IMR-90 (cell line): ENCODE data around the gene DOK6. TPM values are rescaled to one million over a fixed set of nuclear protein-coding genes. Genes with fewer than 3 reads are reported as not detected.
"Not testable (repeated sequence)": the region's sequence is repeated elsewhere in the genome, so short reads cannot be mapped to it uniquely, and the experiment has no call there.

ENCODE experiments used
- ATAC-seq: fragments of 200-7000 bp; cut with Tn5 transposase; 2 replicates; pipeline ENCODE4 v1.9.1; 2020; ENCODE audit warnings: low read depth, mild to moderate bottlenecking, moderate library complexity
- BruUV-seq: library from RNA; stranded (reverse); fragments of 400-500 nt; replicated peaks from 2 replicates; lab custom pipeline; 2021; lab: Mats Ljungman, UMichigan
- CTCF ChIA-PET: fragments of 300-600 bp; formaldehyde crosslinking; extraction: SDS; loops from one replicate; lab custom pipeline; 2021; ENCODE audit warnings: antibody characterized with exemption; lab: Yijun Ruan, JAX
- POLR2A ChIA-PET: fragments of 300-600 bp; sonication (Branson Sonifier 250); formaldehyde crosslinking; loops from one replicate; lab custom pipeline; 2022; ENCODE audit warnings: antibody characterized with exemption; ENCODE audit not compliant: unreplicated experiment; lab: Charles Lee
- DNase-seq: peaks from one replicate; pipeline ENCODE4 v3.0.0; 2013
- H2AFZ ChIP-seq: replicated peaks from 2 replicates; pipeline ENCODE3; 2013; ENCODE audit warnings: low read length, mild to moderate bottlenecking; ENCODE audit not compliant: poor library complexity
- H2AK5ac ChIP-seq: 2 replicates; pipeline ENCODE4 v1.6.1; 2013; ENCODE audit warnings: low read depth, low read length, inconsistent platforms
- H2AK9ac ChIP-seq: replicated peaks from 2 replicates; pipeline ENCODE3; 2013; ENCODE audit warnings: mild to moderate bottlenecking, low read depth, low read length, moderate library complexity; ENCODE audit not compliant: poor library complexity
- H2BK120ac ChIP-seq: 2 replicates; pipeline ENCODE4 v1.6.1; 2013; ENCODE audit warnings: low read depth, low read length, inconsistent platforms
- H2BK15ac ChIP-seq: 3 replicates; pipeline ENCODE4 v1.6.1; 2013; ENCODE audit warnings: low read depth, low read length, inconsistent platforms
- H2BK20ac ChIP-seq: 2 replicates; pipeline ENCODE4 v1.6.1; 2013; ENCODE audit warnings: low read depth, mild to moderate bottlenecking, inconsistent platforms, low read length, moderate library complexity
- H2BK5ac ChIP-seq: 2 replicates; pipeline ENCODE4 v1.6.1; 2013; ENCODE audit warnings: mild to moderate bottlenecking, low read depth, low read length, inconsistent platforms; ENCODE audit not compliant: poor library complexity, severe bottlenecking
- H3K14ac ChIP-seq: replicated peaks from 2 replicates; pipeline ENCODE4 v1.6.1; 2013; ENCODE audit warnings: low read depth, low read length, inconsistent platforms
- H3K18ac ChIP-seq: 2 replicates; pipeline ENCODE4 v1.6.1; 2013; ENCODE audit warnings: low read depth, low read length, control low read depth
- H3K23ac ChIP-seq: 2 replicates; pipeline ENCODE4 v1.6.1; 2013; ENCODE audit warnings: low read depth, low read length, inconsistent platforms
- H3K27ac ChIP-seq: 2 replicates; pipeline ENCODE4 v1.5.1; 2013; ENCODE audit warnings: mild to moderate bottlenecking, control low read depth, low read length; ENCODE audit not compliant: insufficient read depth
- H3K27me3 ChIP-seq: 2 replicates; pipeline ENCODE4 v1.6.1; 2013; ENCODE audit warnings: low read length; ENCODE audit not compliant: control insufficient read depth, insufficient read depth
- H3K36me3 ChIP-seq: 2 replicates; pipeline ENCODE4 v1.6.1; 2013; ENCODE audit warnings: low read length, mixed read lengths; ENCODE audit not compliant: control insufficient read depth, insufficient read depth
- H3K4ac ChIP-seq: 2 replicates; pipeline ENCODE4 v1.6.1; 2013; ENCODE audit warnings: low read depth, low read length, inconsistent platforms
- H3K4me1 ChIP-seq: 2 replicates; pipeline ENCODE4 v1.6.1; 2013; ENCODE audit warnings: low read length, mixed read lengths; ENCODE audit not compliant: control insufficient read depth, insufficient read depth
- H3K4me2 ChIP-seq: 2 replicates; pipeline ENCODE4 v1.6.1; 2013; ENCODE audit warnings: low read depth, mild to moderate bottlenecking, control low read depth, low read length, moderate library complexity
- H3K4me3 ChIP-seq: 2 replicates; pipeline ENCODE4 v1.5.1; 2013; ENCODE audit warnings: low read depth, mild to moderate bottlenecking, control low read depth, low read length, moderate library complexity; ENCODE audit not compliant: insufficient read depth
- H3K56ac ChIP-seq: 2 replicates; pipeline ENCODE4 v1.6.1; 2013; ENCODE audit warnings: low read length, inconsistent platforms; ENCODE audit not compliant: insufficient read depth; ENCODE audit errors: extremely low read depth
- H3K79me1 ChIP-seq, 2 experiments: 2 replicates each; pipeline ENCODE4 v1.6.1; 2013; ENCODE audit warnings: low read length in 2 of 2, inconsistent platforms in 1 of 2, low read depth in 1 of 2
- H3K9ac ChIP-seq: 2 replicates; pipeline ENCODE4 v1.6.1; 2013; ENCODE audit warnings: low read depth, low read length, control low read depth
- H3K9me1 ChIP-seq: 2 replicates; pipeline ENCODE4 v1.6.1; 2013; ENCODE audit warnings: low read length, inconsistent platforms; ENCODE audit not compliant: insufficient read depth
- H3K9me3 ChIP-seq: 2 replicates; pipeline ENCODE4 v1.6.1; 2013; ENCODE audit warnings: low read length; ENCODE audit not compliant: control insufficient read depth, insufficient read depth
- H4K20me1 ChIP-seq: 2 replicates; pipeline ENCODE4 v1.6.1; 2013; ENCODE audit warnings: low read length, inconsistent platforms; ENCODE audit not compliant: insufficient read depth
- H4K5ac ChIP-seq: 2 replicates; pipeline ENCODE4 v1.6.1; 2013; ENCODE audit warnings: mild to moderate bottlenecking, low read depth, low read length, control low read depth
- H4K8ac ChIP-seq, 2 experiments: 2 replicates each; pipeline ENCODE4 v1.6.1; 2013; ENCODE audit warnings: low read depth in 2 of 2, low read length in 2 of 2, control low read depth in 1 of 2, inconsistent platforms in 1 of 2
- H4K91ac ChIP-seq: 2 replicates; pipeline ENCODE4 v1.6.1; 2013; ENCODE audit warnings: low read depth, low read length, inconsistent platforms; ENCODE audit not compliant: insufficient read depth
- MXI1 ChIP-seq: IDR thresholded peaks from 2 replicates; pipeline ENCODE4 v1.6.1; 2012; ENCODE audit warnings: low read depth, mild to moderate bottlenecking, low read length, moderate library complexity, borderline replicate concordance
- SMC3 ChIP-seq: fragments of 150-350 bp; IDR thresholded peaks from 2 replicates; pipeline ENCODE4 v1.6.1; 2016; ENCODE audit warnings: low read depth, mild to moderate bottlenecking, antibody characterized with exemption, low read length, moderate library complexity
- WGBS, 2 experiments: methylation state at CpG; one replicate each; pipeline versions ENCODE4 v1.1.5 to v1.1.7; 2013; ENCODE audit warnings: missing lambda C conversion rate in 2 of 2; ENCODE audit not compliant: insufficient read length in 1 of 2; ENCODE audit errors: extremely low coverage in 2 of 2; 5-methylcytosine and 5-hydroxymethylcytosine counted together
- dilution Hi-C: fragments of 300-500 bp; cut with HindIII; formaldehyde crosslinking; loops from one replicate; pipeline ENCODE4 v1.14.3; 2018; ENCODE audit warnings: low sequenced_read_pairs; ENCODE audit not compliant: unreplicated experiment
- in situ Hi-C: fragments of 300-500 bp; cut with MboI; formaldehyde crosslinking; loops from 3 replicates; pipeline ENCODE4 v1.14.3; 2019; ENCODE audit warnings: low sequenced_read_pairs, inconsistent platforms, mixed read lengths
- intact Hi-C: fragments of 100-400 bp; cut with micrococcal nuclease; formaldehyde crosslinking; loops from 2 replicates; pipeline ENCODE4 v1.10.0; 2022
- polyA plus RNA-seq, 3 experiments: library from polyadenylated mRNA; depleted of rRNA; stranded (reverse); fragments of >200 nt; gene quantifications; 2 replicates each; pipeline ENCODE4 v1.2.3, GENCODE V29; 2012; ENCODE audit warnings: low replicate concordance in 1 of 3
- total RNA-seq: library from RNA; depleted of rRNA; stranded (reverse); fragments of >200 nt; gene quantifications from 2 replicates; pipeline ENCODE4 v1.2.3, GENCODE V29; 2012

DOK6 gene
- total and polyA plus RNA-seq, 2 of the 4 experiments (the other 2 are of a cell fraction) = 1.9 to 2.7 TPM

- dilution Hi-C loops = no loop called here
- POLR2A ChIA-PET = no interaction called here
Measured at GRCh38 chr18:69830189-69830588, 429.5 kb downstream of the DOK6 start.

GRCh38 chr18:69834980-69835379 lies 434.3 kb downstream of the DOK6 start:
- H4K8ac ChIP-seq, H3K23ac ChIP-seq, H3K56ac ChIP-seq, H4K5ac ChIP-seq, in situ Hi-C loops, H2AFZ ChIP-seq, H4K20me1 ChIP-seq, H3K4ac ChIP-seq, H2AK5ac ChIP-seq, ATAC-seq, POLR2A ChIA-PET, intact Hi-C loops, H3K9ac ChIP-seq, H2BK120ac ChIP-seq, H3K9me1 ChIP-seq, H3K27me3 ChIP-seq, H4K91ac ChIP-seq, H3K18ac ChIP-seq, DNase-seq, H3K14ac ChIP-seq, H2AK9ac ChIP-seq, H3K4me3 ChIP-seq, H2BK15ac ChIP-seq, BruUV-seq, H3K9me3 ChIP-seq, H3K27ac ChIP-seq, H3K36me3 ChIP-seq, dilution Hi-C loops, H3K4me2 ChIP-seq, H3K79me1 ChIP-seq, H3K4me1 ChIP-seq, H2BK5ac ChIP-seq, H2BK20ac ChIP-seq, CTCF ChIA-PET: not testable (repeated sequence)
- WGBS, 2 experiments = no CpG with 5 or more reads among the region's 12 CpGs

More at GRCh38 chr18:69830189-69830588, 429.5 kb downstream of the DOK6 start:
- Histone ChIP-seq H3K27ac (no peak overlapping the region), H2BK5ac (no peak overlapping the region), H4K91ac (no peak overlapping the region), H3K79me1 (no peaks in the 10 kb centered on the region), H3K9me1 (no peaks in the 10 kb centered on the region), H3K18ac (no peak overlapping the region), H4K20me1 (no peaks in the 10 kb centered on the region), H2AK5ac (no peak overlapping the region), H2AK9ac (no peak overlapping the region), H4K8ac (no peak overlapping the region), H2BK15ac (no peak overlapping the region), H3K4me2 (no peak overlapping the region), H3K9me3 (no peaks in the 10 kb centered on the region), H3K23ac (no peak overlapping the region), H2BK20ac (no peak overlapping the region), H3K4me1 (no peaks in the 10 kb centered on the region), H3K14ac (no peak overlapping the region), H3K4me3 (no peak overlapping the region), H4K5ac (no peak overlapping the region), H3K36me3 (no peaks in the 10 kb centered on the region), H3K9ac (no peak overlapping the region), H2AFZ (no peak overlapping the region), H2BK120ac (no peak overlapping the region), H3K27me3 (no peaks in the 10 kb centered on the region), H3K56ac (no peak overlapping the region), H3K4ac (no peak overlapping the region)
- intact Hi-C loops = no loop called here
- TF ChIP-seq SMC3 (no peak), MXI1 (no peak)
- in situ Hi-C loops = no loop called here
- no peak for DNase-seq
- no peak for ATAC-seq
- WGBS, 2 experiments = no CpG with 5 or more reads among the region's 1 CpG
- BruUV-seq = no TSS peak
- CTCF ChIA-PET = no interaction called here
